DMS 273 (cell line): ENCODE measurements around the gene DNMBP.
"Not testable (repeated sequence)": the region's sequence is repeated elsewhere in the genome, so short reads cannot be mapped to it uniquely, and the experiment has no call there.

Experiments
- DNase-seq: peaks from one replicate; lab custom pipeline; 2025; ENCODE audit not compliant: unreplicated experiment; lab: John Stamatoyannopoulos, UW

The DNMBP gene

DNA sequence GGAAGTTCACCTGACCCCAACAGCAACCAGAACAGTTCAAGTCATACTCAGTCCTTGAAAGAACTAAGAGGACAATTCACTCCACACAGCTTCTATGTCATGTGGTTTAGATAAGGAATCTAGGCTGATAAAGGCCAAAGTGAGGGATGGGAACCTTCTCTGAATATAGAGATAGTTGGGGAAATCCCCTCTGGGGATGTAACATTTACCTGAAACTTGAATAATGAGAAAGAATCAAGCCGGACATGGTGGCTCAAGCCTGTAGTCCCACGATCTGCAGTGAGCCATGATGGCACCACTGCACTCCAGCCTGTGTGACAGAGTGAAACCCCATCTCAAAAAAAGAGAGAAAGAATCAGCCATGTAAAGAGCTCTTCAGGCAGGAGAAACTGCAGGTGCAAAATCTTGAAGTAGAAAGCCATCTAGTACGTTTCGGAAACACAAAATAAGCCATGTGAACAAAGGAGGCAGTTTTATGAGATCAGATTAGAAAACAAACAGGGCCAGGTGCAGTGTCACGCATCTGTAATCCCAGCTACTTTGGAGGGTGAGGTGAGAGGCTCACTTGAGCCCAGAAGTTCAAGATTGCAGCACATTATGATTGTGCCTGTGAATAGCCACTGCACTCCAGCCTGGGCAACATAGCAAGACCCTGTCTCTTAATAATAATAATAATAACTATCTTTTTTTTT lies 4.5 kb upstream of the DNMBP start:
- no peak for DNase-seq

DNA sequence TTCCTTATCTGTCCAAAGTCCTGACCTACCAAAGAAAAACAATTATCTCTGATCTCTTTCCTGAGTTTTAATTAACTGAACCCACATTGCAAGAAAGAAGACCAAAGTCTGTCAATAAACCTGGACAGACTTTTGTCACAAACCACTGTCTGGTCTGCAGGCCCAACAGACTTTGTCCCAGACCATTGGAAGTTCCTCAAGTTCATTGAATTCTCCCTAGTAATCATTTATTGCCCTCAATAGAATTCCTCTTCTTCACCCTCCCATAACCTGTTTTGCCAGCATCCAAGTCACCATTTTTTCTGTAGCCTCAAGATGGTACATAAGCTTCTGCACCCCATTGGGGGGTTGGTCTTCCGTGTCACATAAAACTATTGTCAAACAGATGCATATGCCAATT lies 3.9 kb upstream of the DNMBP start:
- no peak for DNase-seq

DNA sequence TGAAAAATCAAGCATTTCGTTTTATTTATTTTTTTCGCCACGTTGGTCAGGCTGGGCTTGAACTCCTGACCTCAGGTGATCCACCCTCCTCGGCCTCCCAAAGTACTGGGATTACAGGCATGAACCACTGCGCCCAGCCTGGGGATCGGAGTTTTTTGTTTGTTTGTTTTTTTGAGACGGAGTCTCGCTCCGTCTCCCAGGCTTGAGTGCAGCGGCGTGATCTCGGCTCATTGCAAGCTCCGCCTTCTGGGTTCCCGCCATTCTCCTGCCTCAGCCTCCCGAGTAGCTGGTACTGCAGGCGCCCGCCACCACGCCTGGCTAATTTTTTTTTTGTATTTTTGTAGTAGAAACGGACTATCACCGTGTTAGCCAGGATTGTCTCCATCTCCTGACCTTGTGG lies 2.2 kb upstream of the DNMBP start:
- DNase-seq: not testable (repeated sequence)

GRCh38 chr10:100009283-100009792 lies 409 bp downstream of the DNMBP start:
- DNase-seq: peak; percentile 83

DNA sequence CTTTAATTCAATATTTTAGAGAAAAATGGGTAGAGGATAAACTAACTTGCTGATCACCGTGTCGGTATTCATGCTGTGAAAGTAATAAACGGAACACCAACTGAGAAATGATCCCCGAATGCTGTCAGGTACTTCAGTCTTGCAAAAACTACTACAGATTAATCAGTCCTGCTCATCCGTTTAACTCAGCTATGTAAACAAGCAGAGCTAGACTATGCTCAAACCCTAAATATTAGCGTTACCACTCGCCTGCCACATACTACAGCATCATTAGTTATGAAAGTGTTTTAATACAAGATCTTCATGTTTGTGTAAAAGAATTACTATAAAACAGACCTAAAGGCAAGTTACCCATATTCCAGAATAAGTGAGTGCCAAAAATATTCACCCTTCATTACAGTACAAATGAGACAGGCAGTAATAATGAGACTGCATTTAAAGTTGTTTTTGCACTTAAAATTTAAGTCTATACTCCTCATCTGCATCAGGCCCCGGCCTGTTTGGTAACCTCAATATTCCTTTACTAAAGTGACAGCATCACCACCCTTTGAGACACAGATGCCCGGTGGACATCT lies 952 bp downstream of the DNMBP start:
- peak; percentile 19 for DNase-seq

GRCh38 chr10:100008142-100008522 lies 1.6 kb downstream of the DNMBP start:
- DNase-seq: peak; percentile 10

DNA sequence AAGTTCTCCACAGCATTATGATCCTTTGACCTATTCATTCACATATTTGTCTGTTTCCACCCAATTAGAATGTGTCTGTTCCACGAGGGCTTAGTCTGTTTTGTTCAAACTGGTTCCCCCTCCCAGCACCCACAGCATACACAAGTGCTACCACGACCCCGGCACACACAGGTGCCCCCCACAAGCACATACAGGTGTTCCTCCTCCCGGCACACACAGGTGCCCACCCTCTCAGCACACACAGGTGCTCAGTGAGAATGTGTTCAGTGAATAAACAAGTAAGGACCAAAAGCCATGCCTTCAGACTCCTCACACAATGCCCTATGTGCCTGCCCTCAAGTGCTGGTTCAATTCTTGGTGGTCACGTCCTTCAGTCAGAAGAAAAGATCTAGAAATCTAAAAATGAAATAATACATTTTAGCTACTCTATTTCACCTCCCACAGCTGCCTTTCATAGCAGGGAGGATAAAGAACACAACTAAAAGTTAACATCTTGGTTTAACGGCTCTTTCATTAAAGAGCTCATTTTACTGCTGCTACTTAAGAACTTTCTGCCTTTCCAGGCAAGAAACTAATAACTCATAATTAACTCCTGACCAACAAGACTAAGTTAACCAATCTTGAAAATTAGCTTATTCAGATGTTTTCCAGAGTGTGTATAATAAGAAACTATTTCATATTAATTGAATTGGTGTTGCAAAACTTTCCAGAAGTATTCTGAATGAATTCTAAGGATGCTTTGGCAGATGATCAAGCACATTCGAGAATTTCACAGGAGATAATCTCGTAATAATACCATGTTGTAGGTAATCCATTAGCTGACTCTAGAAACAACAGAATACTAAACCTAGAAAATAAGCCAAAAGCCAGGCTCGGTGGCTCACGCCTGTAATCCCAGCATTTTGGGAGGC lies 2.3 kb downstream of the DNMBP start:
- no peak for DNase-seq

- peak; percentile 9 for DNase-seq
These were observed 3.4 kb downstream of the DNMBP start for GRCh38 chr10:100006243-100006886.

- DNase-seq: no peak
These were observed 4.8 kb downstream of the DNMBP start for GRCh38 chr10:100004805-100005510.

DNA sequence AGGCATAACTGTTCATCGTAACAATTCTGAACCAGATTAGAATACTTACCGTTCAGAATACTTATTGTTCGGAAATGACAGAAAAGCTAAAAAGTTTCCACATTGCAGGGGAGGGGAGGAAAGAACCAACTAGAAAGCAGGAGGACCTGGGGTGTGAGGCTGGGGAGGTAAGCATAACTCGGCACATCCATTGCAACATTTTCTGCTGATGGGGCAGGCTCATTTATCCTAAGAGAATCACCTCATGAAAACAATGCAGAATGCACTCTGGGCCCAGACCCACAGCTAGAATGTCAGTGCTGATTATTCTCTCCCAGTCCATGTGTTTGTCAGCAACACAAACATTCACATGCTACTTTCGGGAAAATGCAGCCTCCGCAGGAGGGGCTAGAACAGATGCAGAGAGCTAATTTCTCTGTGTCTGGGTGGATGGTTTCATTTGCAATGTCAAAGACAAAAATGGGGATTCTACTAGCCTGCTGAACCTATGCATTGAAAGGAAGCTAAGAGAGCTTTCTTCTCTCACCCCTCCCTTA lies 9.6 kb downstream of the DNMBP start:
- no peak for DNase-seq

- DNase-seq: no peak
These were observed 10.2 kb downstream of the DNMBP start for GRCh38 chr10:99999319-100000108.

- no peak for DNase-seq
These were observed 10.9 kb downstream of the DNMBP start for GRCh38 chr10:99998889-99999288.

GRCh38 chr10:99996671-99997648 lies 12.8 kb downstream of the DNMBP start:
- peak; percentile 47 for DNase-seq

DNA sequence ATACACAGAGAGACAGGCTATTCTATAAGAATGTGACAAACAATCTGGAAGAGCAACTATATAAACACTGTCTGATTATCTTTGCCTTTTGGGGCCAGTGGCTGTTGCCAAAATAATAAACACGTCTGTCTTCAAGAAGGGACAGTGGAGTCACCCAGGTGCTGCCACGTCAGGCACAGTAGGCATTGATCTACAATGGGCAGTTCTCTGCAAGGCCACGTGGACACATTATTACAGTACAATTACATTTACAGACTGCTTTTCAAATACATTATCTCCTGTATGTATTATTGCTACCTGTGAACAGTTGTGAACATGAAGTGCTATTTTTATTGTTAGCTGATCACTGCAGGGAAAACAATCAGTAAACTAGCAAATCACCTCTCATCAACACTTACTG lies 14.0 kb downstream of the DNMBP start:
- DNase-seq: no peak

DNA sequence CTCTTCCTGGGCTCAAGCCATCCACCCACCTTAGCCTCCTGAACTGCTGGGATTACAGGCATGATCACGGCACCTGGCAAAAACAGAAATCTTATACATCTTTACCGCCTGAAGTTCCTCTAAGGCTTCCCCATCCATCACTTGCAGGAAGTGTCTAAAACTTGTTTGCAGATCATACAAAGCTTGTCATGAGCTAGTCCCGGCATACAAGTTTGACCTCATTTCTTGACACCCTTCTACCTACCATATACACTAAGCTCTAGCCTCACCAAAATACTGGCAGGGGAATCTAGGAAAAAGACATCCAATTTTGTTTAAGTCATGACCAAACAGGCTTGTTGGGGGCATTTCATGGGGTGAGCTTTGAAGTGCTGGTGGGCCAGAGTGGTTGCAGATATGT lies 14.5 kb downstream of the DNMBP start:
- DNase-seq: no peak

DNA sequence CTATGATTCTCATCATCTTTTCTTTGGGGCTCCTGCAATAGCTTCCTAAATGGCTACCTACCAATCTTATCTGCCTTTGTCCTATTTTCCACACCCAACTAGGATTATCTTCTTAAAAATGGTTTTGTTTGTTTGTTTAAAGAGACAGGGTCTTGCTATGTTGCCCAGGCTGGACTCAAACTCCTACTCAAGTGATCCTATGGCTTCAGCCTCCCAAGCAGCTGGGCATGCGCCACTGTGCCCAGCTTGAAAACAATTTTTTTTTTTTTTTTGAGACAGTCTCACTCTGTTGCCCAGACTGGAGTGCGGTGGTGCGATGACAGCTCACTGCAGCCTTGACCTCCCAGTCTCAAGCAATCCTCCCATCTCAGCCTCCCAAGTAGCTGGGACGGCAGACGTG lies 14.9 kb downstream of the DNMBP start:
- no peak for DNase-seq

DNA sequence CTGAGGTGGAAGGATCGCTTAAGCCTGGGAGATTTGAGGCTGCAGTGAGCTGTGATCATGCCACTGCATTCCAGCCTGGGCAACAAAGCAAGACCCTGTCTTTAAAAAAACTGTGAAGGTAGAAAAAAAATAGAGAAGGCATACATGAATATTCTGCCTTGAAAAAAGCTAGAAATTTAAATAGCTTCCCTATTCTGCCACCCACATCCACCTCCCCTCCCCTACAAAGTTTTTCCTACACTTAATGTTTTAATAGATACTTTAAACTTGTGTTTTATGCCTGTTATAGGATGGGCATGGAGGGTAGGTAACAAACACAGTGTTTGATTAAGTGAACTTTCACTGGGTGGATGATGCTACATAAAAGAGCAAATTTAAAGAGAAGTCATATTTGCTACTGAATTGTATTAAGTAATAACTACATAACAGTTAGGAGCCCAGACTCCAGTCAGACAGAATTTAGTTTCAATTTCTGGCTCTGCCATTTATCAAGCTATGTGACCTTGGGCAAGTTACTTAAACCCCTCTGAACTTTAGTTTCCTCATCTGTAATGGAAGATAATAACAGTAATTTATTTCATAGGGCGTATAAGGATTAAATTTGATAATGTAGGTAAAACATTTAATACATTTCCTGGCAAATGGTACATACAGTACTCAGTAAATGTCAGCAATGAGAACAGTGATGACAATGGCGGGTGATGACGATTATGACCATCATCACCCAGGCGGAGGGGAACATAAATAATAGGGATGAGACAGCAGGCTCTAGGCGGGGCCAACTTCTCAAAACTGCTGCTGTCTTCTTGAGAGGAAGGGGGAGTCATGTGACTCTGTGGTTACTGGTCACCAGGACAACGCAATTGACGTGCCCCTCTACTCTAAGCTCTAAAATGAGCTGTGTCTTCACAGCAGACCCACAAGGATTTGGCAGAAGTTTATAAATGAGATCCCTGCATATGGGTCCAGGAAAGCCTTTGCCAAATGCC lies 15.8 kb downstream of the DNMBP start:
- DNase-seq: peak; percentile 33
